IPS-20b (cell line): ENCODE results near the gene SPATA32.

Experiments used
- H3K27ac ChIP-seq: one replicate; pipeline ENCODE4 v1.5.1; 2013; ENCODE audit warnings: low read length
- H3K27me3 ChIP-seq: 2 replicates; pipeline ENCODE4 v1.6.1; 2013; ENCODE audit warnings: mild to moderate bottlenecking, low read length, inconsistent platforms; ENCODE audit not compliant: insufficient read depth
- H3K36me3 ChIP-seq: 2 replicates; pipeline ENCODE4 v1.6.1; 2013; ENCODE audit warnings: low read depth, mild to moderate bottlenecking, inconsistent platforms, low read length, moderate library complexity; ENCODE audit not compliant: insufficient read depth
- H3K4me1 ChIP-seq: 2 replicates; pipeline ENCODE4 v1.6.1; 2013; ENCODE audit warnings: mild to moderate bottlenecking, control low read depth, inconsistent platforms, low read length, moderate library complexity; ENCODE audit not compliant: insufficient read depth
- H3K4me3 ChIP-seq: 2 replicates; pipeline ENCODE4 v1.5.1; 2013; ENCODE audit warnings: mild to moderate bottlenecking, low read length, inconsistent platforms
- H3K9ac ChIP-seq: 2 replicates; pipeline ENCODE4 v1.6.1; 2013; ENCODE audit warnings: low read depth, mild to moderate bottlenecking, inconsistent platforms, low read length, moderate library complexity
- H3K9me3 ChIP-seq: 2 replicates; pipeline ENCODE4 v1.6.1; 2013; ENCODE audit warnings: mild to moderate bottlenecking, low read depth, low read length, inconsistent platforms; ENCODE audit not compliant: insufficient read depth

Gene SPATA32

DNA sequence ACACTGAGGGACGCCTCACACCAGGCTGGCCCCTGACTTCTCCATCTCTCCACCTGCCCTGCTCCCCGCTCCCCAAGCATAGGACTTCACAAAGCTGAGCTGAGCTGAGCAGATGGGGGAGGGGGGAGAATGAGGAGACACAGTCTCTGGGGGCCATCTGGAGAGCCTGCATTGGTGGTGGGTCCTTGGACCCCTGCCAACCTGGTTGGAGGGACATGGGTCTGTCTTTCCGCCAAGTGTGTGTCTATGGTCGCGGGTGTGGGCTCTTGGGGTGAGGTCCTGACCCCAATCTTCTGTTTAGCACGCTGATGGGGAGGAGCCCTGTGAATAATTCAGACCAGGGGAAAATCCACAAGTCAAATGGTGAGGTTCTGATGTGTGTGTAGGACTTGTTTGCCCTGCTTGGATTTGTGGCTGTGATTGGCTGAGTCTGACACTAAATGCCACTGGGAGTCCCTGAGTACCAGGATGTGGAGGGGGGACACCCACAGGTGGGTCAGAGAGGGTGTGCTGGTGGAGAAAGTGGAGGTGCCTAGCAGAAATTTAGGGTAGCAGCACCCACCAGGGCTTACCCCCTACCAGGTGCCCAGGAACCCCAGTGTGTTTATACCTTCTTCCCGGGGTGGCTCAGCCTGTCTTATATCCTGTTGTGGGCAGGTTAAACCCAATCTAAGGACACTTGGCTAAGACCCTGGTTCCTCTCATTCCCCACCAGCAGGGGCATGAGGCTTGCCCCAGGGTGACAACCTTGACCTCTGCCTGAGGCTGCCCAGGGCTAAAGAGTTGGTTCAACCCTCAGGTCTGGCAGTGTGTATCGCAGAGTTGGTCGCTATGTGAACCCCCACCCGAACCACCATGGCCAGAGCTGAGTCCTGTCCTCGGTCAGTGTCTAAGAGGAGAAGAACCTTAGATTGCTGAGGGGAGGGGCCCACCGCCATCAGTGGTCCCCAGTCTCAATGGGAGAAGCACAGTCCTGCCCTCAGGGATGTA is 38.1 kb downstream of the SPATA32 start:
- Histone ChIP-seq H3K27me3 (peaks cover 61% of the 10 kb centered on the region), H3K4me3 (no peak overlapping the region), H3K9ac (no peak overlapping the region)

DNA sequence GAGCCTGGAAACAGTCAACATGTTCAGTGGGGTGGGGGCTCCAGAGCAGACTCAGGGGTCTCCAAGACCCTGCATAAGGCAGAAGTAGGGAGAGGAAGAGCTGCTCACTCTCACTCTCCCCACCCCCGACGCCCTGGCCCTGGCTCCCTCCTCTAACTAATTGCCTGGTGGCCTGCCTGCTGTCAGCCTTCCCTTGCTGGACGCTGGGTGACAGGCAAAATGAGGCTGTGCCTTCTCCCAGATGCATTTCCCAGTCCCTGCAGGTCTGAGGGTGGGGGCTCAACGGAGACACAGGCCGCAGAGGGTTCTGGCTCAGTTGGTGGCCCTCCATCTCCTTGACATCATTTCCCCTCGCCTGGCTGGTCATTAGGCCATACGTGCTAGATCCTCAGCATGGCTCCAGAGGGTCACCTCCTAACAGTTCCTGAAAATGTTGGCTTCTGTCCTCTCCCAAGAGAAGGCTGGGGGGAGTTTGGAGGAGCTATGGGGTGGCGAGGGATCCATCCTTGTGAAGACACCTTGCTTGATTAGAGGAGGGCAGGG is 38.8 kb downstream of the SPATA32 start:
- no peaks in the 10 kb centered on the region for H3K4me1 ChIP-seq
- peak overlapping the region; percentile 69; the same call in 1 of the 2 replicates for H3K4me3 ChIP-seq
- H3K9ac ChIP-seq = no peak overlapping the region
- no peak overlapping the region for H3K27ac ChIP-seq
- H3K36me3 ChIP-seq = no peaks in the 10 kb centered on the region
- peaks cover 61% of the 10 kb centered on the region for H3K27me3 ChIP-seq
- no peaks in the 10 kb centered on the region for H3K9me3 ChIP-seq

More for the DNA sequence above, 38.1 kb downstream of the SPATA32 start:
- H3K4me1 ChIP-seq = peaks cover 4% of the 10 kb centered on the region
- H3K9me3 ChIP-seq = no peaks in the 10 kb centered on the region
- H3K27ac ChIP-seq = no peak overlapping the region
- no peaks in the 10 kb centered on the region for H3K36me3 ChIP-seq

DNA sequence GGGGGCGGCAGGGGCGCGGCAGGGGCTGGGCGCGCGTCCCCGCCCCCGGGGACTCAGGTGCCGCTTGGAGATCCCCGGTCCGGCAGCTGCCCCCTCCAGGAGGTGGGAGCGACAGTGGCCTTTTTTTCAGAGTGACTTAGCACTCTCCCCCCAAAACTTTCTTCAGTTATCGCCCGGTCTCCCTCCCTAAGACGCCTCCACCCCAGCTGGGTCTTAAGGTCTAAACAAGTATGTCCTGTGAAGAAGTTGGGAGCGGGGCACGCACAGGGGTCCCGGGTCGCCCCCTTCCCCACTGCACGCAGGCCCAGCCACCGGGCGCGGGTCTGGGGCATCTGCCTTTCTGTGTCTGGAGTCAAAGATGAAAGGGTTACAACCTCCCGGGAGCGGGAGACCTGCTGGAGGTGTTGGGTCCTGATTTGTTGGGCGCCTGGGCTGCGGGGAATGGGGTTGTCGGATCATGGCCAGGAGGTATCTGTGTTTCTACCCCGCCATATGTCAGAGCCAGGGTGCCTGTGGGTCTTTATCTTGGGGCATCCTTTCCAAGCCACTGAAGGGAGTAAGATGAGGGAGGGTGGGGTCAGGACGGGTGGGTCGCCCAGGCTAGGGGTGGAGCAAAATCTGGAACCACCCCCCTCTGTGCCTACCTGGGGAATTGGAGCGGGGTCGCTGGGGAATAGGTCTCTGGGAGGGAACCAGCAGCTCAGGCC is 39.5 kb downstream of the SPATA32 start:
- H3K4me1 ChIP-seq = no peaks in the 10 kb centered on the region
- peaks cover 61% of the 10 kb centered on the region for H3K27me3 ChIP-seq
- no peaks in the 10 kb centered on the region for H3K9me3 ChIP-seq
- H3K4me3 ChIP-seq = peak overlapping the region; percentile 69
- no peaks in the 10 kb centered on the region for H3K36me3 ChIP-seq
- H3K27ac ChIP-seq = no peak overlapping the region
- no peak overlapping the region for H3K9ac ChIP-seq

GRCh38 chr17:45222014-45222288 is 39.9 kb downstream of the SPATA32 start:
- peak overlapping the region; percentile 69; the same call in 1 of the 2 replicates for H3K4me3 ChIP-seq

DNA sequence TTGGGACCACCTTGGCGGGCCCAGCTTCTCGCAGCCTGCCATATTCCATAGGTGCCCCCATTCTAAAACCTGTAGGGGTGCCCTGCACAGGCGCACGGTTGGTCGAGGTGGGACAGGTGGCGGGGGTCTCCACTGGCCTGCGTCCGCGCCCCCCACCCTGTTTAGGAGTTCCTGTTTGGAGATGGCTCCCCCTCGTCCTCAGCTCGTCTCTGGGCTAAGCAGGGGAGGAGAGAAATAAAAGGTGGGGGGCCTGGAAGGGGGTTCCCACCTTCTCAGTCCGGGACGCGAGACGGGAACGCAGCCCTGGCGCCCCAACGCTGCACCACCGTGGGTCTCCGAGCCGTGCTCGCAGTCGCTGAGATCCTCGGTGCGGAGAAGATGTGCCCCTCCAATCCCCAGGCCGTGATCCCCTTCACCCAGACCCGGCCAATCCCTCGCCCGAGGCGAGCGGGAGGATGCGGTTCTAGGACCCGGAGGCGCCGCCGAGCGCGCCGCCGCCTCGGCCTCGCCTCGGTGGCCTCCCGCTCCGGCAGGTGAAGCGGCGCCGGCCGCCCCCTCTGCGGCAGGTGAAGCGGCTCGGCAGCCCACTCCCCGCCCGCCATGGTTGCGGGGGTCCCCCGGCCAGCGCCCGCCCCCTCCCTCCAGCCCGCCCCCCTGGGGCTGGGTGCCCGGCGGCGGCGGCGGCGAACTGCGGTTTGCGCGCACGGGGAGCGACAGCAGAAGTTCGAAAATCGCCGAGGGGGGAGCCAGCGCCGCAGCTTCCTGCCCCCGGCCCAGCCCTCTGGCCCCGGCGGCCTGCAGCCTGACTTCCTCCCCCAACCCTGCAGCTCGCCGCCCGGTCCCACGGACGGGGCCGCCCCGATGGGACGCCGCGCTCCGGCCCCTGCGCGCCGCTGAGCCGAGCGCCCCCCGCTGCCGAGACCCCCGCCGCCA is 40.5 kb downstream of the SPATA32 start, which contains the start of gene FMNL1:
Gene FMNL1 (plus strand): TSS at position 805 of the 933 bp plus-strand sequence. CDS start 240 bp downstream, outside the sequence.
- Histone ChIP-seq H3K9me3 (no peaks in the 10 kb centered on the region), H3K27ac (no peak within 1 kb of the TSS), H3K36me3 (no peaks in the 10 kb centered on the region), H3K4me1 (no peaks in the 10 kb centered on the region), H3K9ac (no peak within 1 kb of the TSS), H3K4me3 (peak within 1 kb of the TSS; percentile 69), H3K27me3 (peaks cover 61% of the 10 kb centered on the region)

More at GRCh38 chr17:45222014-45222288, 39.9 kb downstream of the SPATA32 start:
- Histone ChIP-seq H3K27ac (no peak overlapping the region), H3K27me3 (peaks cover 61% of the 10 kb centered on the region), H3K9ac (no peak overlapping the region), H3K9me3 (no peaks in the 10 kb centered on the region), H3K4me1 (no peaks in the 10 kb centered on the region), H3K36me3 (no peaks in the 10 kb centered on the region)

GRCh38 chr17:45220079-45220478 is 41.8 kb downstream of the SPATA32 start:
- no peaks in the 10 kb centered on the region for H3K4me1 ChIP-seq
- H3K4me3 ChIP-seq = no peak overlapping the region
- H3K9me3 ChIP-seq = no peaks in the 10 kb centered on the region

GRCh38 chr17:45218895-45219661 is 42.8 kb downstream of the SPATA32 start:
- no peaks in the 10 kb centered on the region for H3K4me1 ChIP-seq

More at GRCh38 chr17:45220079-45220478, 41.8 kb downstream of the SPATA32 start:
- peaks cover 60% of the 10 kb centered on the region for H3K27me3 ChIP-seq
- no peak overlapping the region for H3K9ac ChIP-seq
- H3K36me3 ChIP-seq = no peaks in the 10 kb centered on the region
- H3K27ac ChIP-seq = no peak overlapping the region

More at GRCh38 chr17:45218895-45219661, 42.8 kb downstream of the SPATA32 start:
- Histone ChIP-seq H3K27me3 (peaks cover 50% of the 10 kb centered on the region), H3K4me3 (no peak overlapping the region), H3K36me3 (no peaks in the 10 kb centered on the region), H3K9me3 (no peaks in the 10 kb centered on the region), H3K27ac (no peak overlapping the region), H3K9ac (no peak overlapping the region)
